Esophagus muscularis mucosa (tissue), 4 donors: ENCODE results near the gene OR1D5.

Source experiments
- CTCF ChIP-seq, 3 experiments: fragments of 200-600 bp in 2 of 3; fragments of 450-650 bp in 1 of 3; sonication (generic) in 2 of 3; IDR thresholded peaks; one replicate each; pipeline ENCODE4 v1.5.1; 2017 to 2019; ENCODE audit warnings: antibody characterized with exemption in 3 of 3, mild to moderate bottlenecking in 2 of 3, moderate library complexity in 1 of 3
- EP300 ChIP-seq: sonication (generic); formaldehyde crosslinking; IDR thresholded peaks from one replicate; pipeline ENCODE4 v1.6.1; 2017; ENCODE audit warnings: antibody characterized with exemption
- POLR2AphosphoS5 ChIP-seq, 2 donors: sonication (generic); formaldehyde crosslinking; IDR thresholded peaks; one replicate each; pipeline ENCODE4 v1.6.1; 2017; ENCODE audit warnings: antibody characterized with exemption in 2 of 2

GRCh38 chr17:3049705-3050295 is 13.6 kb downstream of the OR1D5 start:
- TF ChIP-seq CTCF (IDR thresholded peaks at IDR 0.05) (no peak), EP300 (no peak), POLR2AphosphoS5 (IDR thresholded peaks at IDR 0.05) (no peak)
